OCI-LY1 (cell line): Measurements from ENCODE around the gene KLHL9.
"Not testable (repeated sequence)": the region's sequence is repeated elsewhere in the genome, so short reads cannot be mapped to it uniquely, and the experiment has no call there.

Experiments used
- H2AFZ ChIP-seq: fragments of 200-600 bp; sonication (generic), shearing (Covaris generic); 2 replicates; pipeline ENCODE4 v1.6.0; 2014; ENCODE audit warnings: antibody characterized with exemption, mild to moderate bottlenecking, low read length
- H3F3A ChIP-seq: fragments of 200-600 bp; sonication (generic), shearing (Covaris generic); 2 replicates; pipeline ENCODE4 v1.6.0; 2014; ENCODE audit warnings: mild to moderate bottlenecking, antibody characterized with exemption, low read length, moderate library complexity; ENCODE audit not compliant: insufficient read depth
- H3K27ac ChIP-seq: fragments of 200-600 bp; sonication (generic); 2 replicates; pipeline ENCODE4 v1.5.1; 2014; ENCODE audit warnings: low read length, mixed run types, mild to moderate bottlenecking, low read depth; ENCODE audit not compliant: poor library complexity, severe bottlenecking
- H3K27me3 ChIP-seq: fragments of 200-600 bp; sonication (generic); 2 replicates; pipeline ENCODE4 v1.6.0; 2014; ENCODE audit warnings: antibody characterized with exemption, mild to moderate bottlenecking, low read length, moderate library complexity; ENCODE audit not compliant: insufficient read depth
- H3K36me3 ChIP-seq: fragments of 200-600 bp; sonication (generic); 2 replicates; pipeline ENCODE4 v1.6.1; 2014; ENCODE audit warnings: mild to moderate bottlenecking, antibody characterized with exemption, low read length, moderate library complexity, mixed read lengths; ENCODE audit not compliant: insufficient read depth
- H3K4me1 ChIP-seq: fragments of 200-600 bp; sonication (generic); 2 replicates; pipeline ENCODE4 v1.5.1; 2014; ENCODE audit warnings: mild to moderate bottlenecking, low read length, moderate library complexity; ENCODE audit not compliant: insufficient read depth, severe bottlenecking
- H3K4me2 ChIP-seq: fragments of 200-600 bp; sonication (generic), shearing (Covaris generic); 2 replicates; pipeline ENCODE4 v1.6.1; 2014; ENCODE audit warnings: low read length
- H3K4me3 ChIP-seq: fragments of 200-600 bp; sonication (generic); 2 replicates; pipeline ENCODE4 v1.5.1; 2014; ENCODE audit warnings: low read length, low read depth, mild to moderate bottlenecking, mixed read lengths; ENCODE audit not compliant: poor library complexity, severe bottlenecking
- H3K79me2 ChIP-seq: fragments of 200-600 bp; shearing (Covaris generic); 2 replicates; pipeline ENCODE4 v1.6.1; 2016; ENCODE audit warnings: mixed run types, low read length, mixed read lengths; ENCODE audit not compliant: insufficient read depth
- H3K9ac ChIP-seq: fragments of 200-600 bp; sonication (generic), shearing (Covaris generic); 2 replicates; pipeline ENCODE4 v1.6.1; 2014; ENCODE audit warnings: mild to moderate bottlenecking, low read length, mixed read lengths
- H3K9me2 ChIP-seq: fragments of 200-600 bp; sonication (generic), shearing (Covaris generic); 2 replicates; pipeline ENCODE4 v1.6.1; 2014; ENCODE audit warnings: low read depth, mild to moderate bottlenecking, low read length, mixed read lengths
- H3K9me3 ChIP-seq: fragments of 200-600 bp; shearing (Covaris generic); 2 replicates; pipeline ENCODE4 v1.6.1; 2014; ENCODE audit warnings: low read length, mixed read lengths
- H4K20me1 ChIP-seq: fragments of 200-600 bp; sonication (generic), shearing (Covaris generic); 2 replicates; pipeline ENCODE4 v1.6.0; 2016; ENCODE audit warnings: mild to moderate bottlenecking, low read length; ENCODE audit not compliant: insufficient read depth
- EZH2 ChIP-seq: fragments of 200-600 bp; sonication (generic), shearing (Covaris generic); IDR thresholded peaks from 2 replicates; pipeline ENCODE4 v1.8.0; 2017; ENCODE audit warnings: borderline replicate concordance, mixed run types, mild to moderate bottlenecking, antibody characterized with exemption, low read length, moderate library complexity, mixed read lengths
- TF ChIP-seq, protein P1 (sequence below): fragments of 200-600 bp; sonication (generic), shearing (Covaris generic); IDR thresholded peaks from 2 replicates; pipeline ENCODE4 v1.5.1; 2017; ENCODE audit warnings: mild to moderate bottlenecking, antibody characterized with exemption, low read length, moderate library complexity, mixed read lengths

The KLHL9 gene, protein sequence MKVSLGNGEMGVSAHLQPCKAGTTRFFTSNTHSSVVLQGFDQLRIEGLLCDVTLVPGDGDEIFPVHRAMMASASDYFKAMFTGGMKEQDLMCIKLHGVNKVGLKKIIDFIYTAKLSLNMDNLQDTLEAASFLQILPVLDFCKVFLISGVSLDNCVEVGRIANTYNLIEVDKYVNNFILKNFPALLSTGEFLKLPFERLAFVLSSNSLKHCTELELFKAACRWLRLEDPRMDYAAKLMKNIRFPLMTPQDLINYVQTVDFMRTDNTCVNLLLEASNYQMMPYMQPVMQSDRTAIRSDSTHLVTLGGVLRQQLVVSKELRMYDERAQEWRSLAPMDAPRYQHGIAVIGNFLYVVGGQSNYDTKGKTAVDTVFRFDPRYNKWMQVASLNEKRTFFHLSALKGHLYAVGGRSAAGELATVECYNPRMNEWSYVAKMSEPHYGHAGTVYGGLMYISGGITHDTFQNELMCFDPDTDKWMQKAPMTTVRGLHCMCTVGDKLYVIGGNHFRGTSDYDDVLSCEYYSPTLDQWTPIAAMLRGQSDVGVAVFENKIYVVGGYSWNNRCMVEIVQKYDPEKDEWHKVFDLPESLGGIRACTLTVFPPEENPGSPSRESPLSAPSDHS

DNA sequence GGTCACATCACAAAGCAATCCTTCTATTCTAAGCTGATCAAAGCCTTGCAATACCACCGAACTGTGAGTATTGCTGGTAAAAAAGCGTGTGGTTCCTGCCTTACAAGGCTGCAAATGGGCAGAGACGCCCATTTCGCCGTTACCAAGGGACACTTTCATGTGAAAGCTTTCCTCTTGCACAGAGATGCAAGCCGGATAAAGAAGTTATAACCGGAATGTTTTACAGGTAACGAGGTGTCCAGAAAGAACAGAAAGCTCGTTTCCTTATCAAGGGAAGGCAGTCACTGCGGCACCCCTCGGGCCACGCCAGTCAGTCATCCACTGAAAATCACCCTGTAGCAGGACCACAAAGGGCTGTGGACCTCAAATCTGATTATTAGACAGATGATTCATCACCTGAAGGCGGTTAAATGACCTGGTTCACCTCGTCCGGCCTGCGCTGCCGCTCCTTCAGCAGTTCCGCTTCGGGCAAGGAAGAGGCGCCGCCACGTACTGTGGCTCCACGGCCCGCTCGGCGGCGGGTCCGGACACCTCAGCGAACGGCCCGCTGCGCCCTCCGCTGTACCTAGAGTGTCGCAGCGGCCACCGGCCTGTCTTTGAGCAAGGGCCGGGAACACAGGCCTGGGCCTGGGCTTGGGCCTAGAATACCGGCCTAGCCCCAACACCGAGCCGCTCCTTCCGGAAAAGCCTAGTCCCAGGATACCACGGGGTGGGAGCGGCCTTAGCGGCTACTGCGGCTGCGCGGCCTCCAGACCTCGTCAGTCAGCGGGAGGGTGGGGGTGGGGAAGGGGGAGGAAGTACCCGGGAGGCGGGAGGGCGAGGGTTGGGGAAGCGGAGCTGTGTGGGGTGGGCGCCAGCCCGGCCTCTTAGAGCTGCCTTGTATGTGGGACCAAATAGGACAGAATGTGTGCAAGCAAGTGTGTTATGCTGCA lies at the start of gene KLHL9:
Gene KLHL9 (minus strand): TSS at position 704 of the 932 bp plus-strand sequence. CDS start 545 bp downstream, at position 159.
- Histone ChIP-seq H3K4me1 (peaks cover 40% of the 10 kb centered on the region), H3K9me3 (no peaks in the 10 kb centered on the region), H4K20me1 (no peaks in the 10 kb centered on the region), H2AFZ (peak within 1 kb of the TSS; percentile 98), H3K9ac (peak within 1 kb of the TSS; percentile 73), H3K36me3 (0 out of 2 replicates have a peak, but pooled peaks cover 13% of the 10 kb centered on the region), H3K4me3 (peak within 1 kb of the TSS; percentile 72), H3K9me2 (no peaks in the 10 kb centered on the region), H3K27me3 (no peaks in the 10 kb centered on the region), H3K27ac (peak within 1 kb of the TSS; percentile 29), H3K79me2 (no peaks in the 10 kb centered on the region), H3F3A (no peaks in the 10 kb centered on the region), H3K4me2 (peak within 1 kb of the TSS; percentile 91)
- no peak for TF ChIP-seq EZH2
- TF ChIP-seq, protein P1, sequence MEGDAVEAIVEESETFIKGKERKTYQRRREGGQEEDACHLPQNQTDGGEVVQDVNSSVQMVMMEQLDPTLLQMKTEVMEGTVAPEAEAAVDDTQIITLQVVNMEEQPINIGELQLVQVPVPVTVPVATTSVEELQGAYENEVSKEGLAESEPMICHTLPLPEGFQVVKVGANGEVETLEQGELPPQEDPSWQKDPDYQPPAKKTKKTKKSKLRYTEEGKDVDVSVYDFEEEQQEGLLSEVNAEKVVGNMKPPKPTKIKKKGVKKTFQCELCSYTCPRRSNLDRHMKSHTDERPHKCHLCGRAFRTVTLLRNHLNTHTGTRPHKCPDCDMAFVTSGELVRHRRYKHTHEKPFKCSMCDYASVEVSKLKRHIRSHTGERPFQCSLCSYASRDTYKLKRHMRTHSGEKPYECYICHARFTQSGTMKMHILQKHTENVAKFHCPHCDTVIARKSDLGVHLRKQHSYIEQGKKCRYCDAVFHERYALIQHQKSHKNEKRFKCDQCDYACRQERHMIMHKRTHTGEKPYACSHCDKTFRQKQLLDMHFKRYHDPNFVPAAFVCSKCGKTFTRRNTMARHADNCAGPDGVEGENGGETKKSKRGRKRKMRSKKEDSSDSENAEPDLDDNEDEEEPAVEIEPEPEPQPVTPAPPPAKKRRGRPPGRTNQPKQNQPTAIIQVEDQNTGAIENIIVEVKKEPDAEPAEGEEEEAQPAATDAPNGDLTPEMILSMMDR: no peak

GRCh38 chr9:21383627-21384026 lies 48.4 kb upstream of the KLHL9 start:
- H3K36me3 ChIP-seq: no peaks in the 10 kb centered on the region
- H3K4me1 ChIP-seq: no peaks in the 10 kb centered on the region
- no peaks in the 10 kb centered on the region for H4K20me1 ChIP-seq
- no peak overlapping the region for H3K4me3 ChIP-seq
- H3F3A ChIP-seq: no peaks in the 10 kb centered on the region
- H3K27me3 ChIP-seq: no peaks in the 10 kb centered on the region
- TF ChIP-seq, protein P1: no peak
- TF ChIP-seq EZH2: no peak
- H3K79me2 ChIP-seq: no peaks in the 10 kb centered on the region
- H3K27ac ChIP-seq: no peak overlapping the region
- no peaks in the 10 kb centered on the region for H3K9me2 ChIP-seq
- no peaks in the 10 kb centered on the region for H3K9me3 ChIP-seq
- H3K4me2 ChIP-seq: no peak overlapping the region
- H2AFZ ChIP-seq: no peak overlapping the region
- no peak overlapping the region for H3K9ac ChIP-seq

- Histone ChIP-seq H3K9ac (no peak overlapping the region), H2AFZ (no peak overlapping the region), H3K27me3 (no peaks in the 10 kb centered on the region), H3K4me1 (no peaks in the 10 kb centered on the region), H3K79me2 (no peaks in the 10 kb centered on the region), H3K36me3 (no peaks in the 10 kb centered on the region), H3K4me2 (no peak overlapping the region), H3K4me3 (no peak overlapping the region), H3K9me2 (no peaks in the 10 kb centered on the region), H3K9me3 (no peaks in the 10 kb centered on the region), H4K20me1 (no peaks in the 10 kb centered on the region), H3K27ac (no peak overlapping the region), H3F3A (no peaks in the 10 kb centered on the region)
- TF ChIP-seq, protein P1: no peak
- TF ChIP-seq EZH2: no peak
Measured at GRCh38 chr9:21381448-21382339, 46.5 kb upstream of the KLHL9 start.

DNA sequence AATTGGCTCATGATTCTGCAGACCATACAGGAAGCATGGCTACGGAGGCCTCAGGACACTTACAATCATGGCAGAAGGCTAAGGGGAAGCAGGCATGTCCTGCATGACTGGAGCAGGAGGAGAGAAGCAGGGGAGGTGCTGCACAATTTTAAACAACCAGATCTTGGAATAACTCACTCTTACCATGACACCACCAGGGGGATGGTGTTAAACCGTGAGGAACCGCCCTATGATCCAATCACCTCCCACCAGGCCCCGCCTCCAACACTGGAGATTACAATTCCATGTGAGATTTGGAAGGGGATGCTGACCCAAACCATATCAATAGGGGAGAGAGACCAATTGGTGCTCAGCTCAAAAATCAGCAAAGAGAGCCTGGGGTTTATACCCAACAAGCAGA lies 36.3 kb upstream of the KLHL9 start:
- H3K4me3 ChIP-seq, H3K27me3 ChIP-seq, H3K9me3 ChIP-seq, H3F3A ChIP-seq, H3K4me2 ChIP-seq, H4K20me1 ChIP-seq, H3K27ac ChIP-seq, H2AFZ ChIP-seq, H3K36me3 ChIP-seq, H3K9ac ChIP-seq, H3K79me2 ChIP-seq, H3K4me1 ChIP-seq, H3K9me2 ChIP-seq: not testable (repeated sequence)
